ENCODE measurements around the gene ACADS.

ACADS gene

DNA sequence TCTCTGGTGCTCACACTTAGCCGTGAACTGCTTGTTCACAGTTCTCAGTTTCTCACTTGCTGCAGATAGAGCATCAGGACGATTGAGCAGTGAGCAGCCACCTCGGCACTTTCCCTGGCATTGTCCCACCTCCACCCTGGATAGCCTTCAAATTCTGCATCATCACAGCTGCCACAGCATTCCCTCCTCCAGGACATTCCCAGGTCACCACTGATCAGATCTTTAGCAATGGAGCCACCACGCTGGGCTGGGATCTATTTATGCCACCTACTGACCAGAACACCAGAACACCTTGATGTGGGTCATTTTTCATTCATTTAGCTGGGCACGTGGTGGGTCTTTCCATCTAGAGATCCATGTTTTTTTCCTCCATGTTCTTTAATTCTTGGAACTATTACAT is 23.6 kb downstream of the ACADS start:
- no peak for TF ChIP-seq ZNF274 (IDR thresholded peaks at IDR 0.05; ENCODE audit: low read depth, low read length)
- no peak overlapping the region for H3K4me3 ChIP-seq (ENCODE audit: low read length)

DNA sequence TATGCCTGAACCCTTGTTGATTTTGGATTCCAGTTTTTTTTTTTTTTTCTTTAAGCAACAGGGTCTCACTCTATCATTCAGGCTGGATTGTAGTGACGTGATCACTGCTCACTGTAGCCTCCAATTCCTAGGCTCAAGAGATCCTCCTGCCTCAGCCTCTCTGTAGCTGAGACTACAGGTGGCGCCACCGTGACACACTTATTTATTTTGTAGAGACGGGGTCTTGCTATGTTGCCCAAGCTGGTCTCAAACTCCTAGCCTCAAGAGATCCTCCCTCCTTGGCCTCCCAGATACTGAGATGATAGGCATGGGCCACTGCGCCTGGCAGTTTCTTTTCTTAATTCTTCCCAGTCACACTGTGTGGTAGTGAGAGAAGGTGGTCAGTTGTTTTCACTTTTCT is 25.2 kb downstream of the ACADS start:
- no peak for TF ChIP-seq ZNF274 (IDR thresholded peaks at IDR 0.05; ENCODE audit: low read depth, low read length)
- H3K4me3 ChIP-seq (ENCODE audit: low read length): no peak overlapping the region

DNA sequence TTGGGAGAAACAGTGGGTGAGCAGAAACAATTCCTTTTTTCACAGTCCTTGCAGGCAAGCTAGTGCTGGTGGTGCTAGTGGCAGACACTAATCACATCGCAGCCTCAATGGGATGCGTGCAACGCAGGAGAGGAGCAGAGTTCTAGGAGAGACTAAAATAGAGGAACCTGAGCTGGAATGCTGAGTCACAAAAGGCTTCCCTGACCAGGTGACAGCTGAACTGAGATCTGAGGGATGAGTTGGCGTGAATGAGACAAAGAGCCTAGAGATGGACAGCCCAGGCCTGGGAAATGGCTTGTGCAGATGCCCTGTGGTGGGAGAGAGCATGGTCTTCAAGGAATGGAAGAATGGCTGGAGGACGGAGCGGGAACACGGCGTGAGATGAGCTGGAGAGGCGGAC is 25.8 kb downstream of the ACADS start:
- TF ChIP-seq ZNF274 (IDR thresholded peaks at IDR 0.05; ENCODE audit: low read depth, low read length): no peak

GRCh38 chr12:120754792-120755191 is 29.2 kb downstream of the ACADS start:
- H3K4me3 ChIP-seq (ENCODE audit: low read length): no peak overlapping the region
- TF ChIP-seq ZNF274 (IDR thresholded peaks at IDR 0.05; ENCODE audit: low read depth, low read length): no peak

More for the DNA sequence above, 25.8 kb downstream of the ACADS start:
- H3K4me3 ChIP-seq (ENCODE audit: low read length): no peak overlapping the region

- no peak overlapping the region for H3K4me3 ChIP-seq (ENCODE audit: low read length)
- no peak for TF ChIP-seq ZNF274 (IDR thresholded peaks at IDR 0.05; ENCODE audit: low read depth, low read length)
These were observed 29.6 kb downstream of the ACADS start for GRCh38 chr12:120755269-120755668.

DNA sequence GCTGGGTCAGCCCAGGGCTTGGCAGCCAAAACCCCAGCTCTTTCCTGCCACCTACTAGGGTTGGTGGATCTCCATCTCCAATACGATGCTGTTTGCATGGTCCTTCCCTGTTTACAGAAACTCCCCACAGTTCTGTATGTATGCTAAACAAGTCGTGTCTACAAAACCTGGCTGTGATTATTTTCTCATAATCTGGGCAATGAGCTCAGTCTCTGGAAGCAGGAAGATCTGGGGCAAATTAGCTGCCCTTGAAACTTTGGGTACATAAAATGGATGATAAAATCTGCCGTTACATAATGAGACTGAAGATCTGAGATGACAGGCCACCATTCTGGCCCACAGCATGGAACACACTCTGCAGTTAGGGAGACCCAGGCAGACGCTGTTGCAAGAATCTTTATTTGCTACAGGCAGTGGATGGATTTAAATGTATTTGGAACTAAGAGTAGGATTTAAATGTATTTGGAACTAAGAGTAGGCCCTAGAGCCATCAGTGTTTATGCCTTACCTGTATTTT is 31.7 kb downstream of the ACADS start:
- no peak overlapping the region for H3K4me3 ChIP-seq (ENCODE audit: low read length)
- TF ChIP-seq ZNF274 (IDR thresholded peaks at IDR 0.05; ENCODE audit: low read depth, low read length): no peak

DNA sequence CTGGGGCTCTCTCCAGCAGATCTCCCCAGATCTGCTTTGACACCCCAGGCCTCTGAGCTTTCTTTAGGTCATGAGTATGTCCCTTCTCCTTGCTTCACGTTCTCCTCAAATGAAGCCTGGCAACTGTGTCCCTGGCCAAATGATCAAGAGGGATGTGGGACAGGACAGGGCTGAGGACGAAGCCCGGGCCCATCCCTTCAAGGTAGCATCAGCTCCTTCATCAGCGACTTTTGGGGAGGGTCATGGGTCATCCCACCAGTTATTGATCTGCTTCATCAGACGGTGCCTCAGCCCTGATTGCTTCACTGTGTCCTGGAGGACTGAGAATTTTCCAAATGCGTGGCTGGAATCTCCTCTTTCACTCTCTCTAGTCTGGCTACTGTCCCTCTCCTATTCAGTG is 32.3 kb downstream of the ACADS start:
- H3K4me3 ChIP-seq (ENCODE audit: low read length): no peak overlapping the region
- TF ChIP-seq ZNF274 (IDR thresholded peaks at IDR 0.05; ENCODE audit: low read depth, low read length): no peak

DNA sequence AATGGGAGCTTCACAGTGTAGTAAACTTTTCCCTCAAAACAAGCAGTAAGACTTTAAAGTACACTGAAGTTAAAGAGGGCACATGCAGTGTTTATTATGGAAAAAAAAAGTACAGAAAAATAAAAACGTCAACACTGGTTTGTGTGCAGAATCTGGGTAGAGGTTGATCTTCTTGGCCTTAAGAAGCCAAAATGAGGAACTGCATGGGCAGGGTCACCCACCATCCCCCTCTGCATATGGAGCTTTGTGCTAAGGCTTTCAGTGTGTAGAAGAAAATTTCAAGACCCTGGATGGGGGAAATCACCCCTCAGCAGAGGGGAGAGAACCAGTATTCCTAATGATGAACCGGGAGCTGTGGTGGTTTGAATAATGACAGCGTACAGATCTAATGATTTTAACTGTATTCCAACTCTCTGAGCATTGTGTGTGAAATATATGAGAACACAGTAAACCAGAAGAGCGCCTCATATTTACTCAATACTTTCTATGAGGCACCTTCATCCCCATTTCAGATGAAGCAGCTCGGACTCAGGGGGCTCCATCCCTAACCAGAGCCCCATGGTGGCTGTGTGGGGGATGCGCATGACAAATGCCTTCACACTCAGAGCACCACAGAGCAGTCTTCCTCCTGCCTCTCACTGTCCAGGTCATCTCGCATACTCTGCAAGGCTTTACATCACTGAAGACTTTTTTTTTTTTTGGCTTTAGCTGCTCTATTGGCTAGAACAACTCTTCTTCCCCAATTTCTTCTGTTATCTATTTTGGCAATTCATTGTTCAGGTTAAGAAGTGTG is 33.4 kb downstream of the ACADS start:
- no peak overlapping the region for H3K4me3 ChIP-seq (ENCODE audit: low read length)
- no peak for TF ChIP-seq ZNF274 (IDR thresholded peaks at IDR 0.05; ENCODE audit: low read depth, low read length)

DNA sequence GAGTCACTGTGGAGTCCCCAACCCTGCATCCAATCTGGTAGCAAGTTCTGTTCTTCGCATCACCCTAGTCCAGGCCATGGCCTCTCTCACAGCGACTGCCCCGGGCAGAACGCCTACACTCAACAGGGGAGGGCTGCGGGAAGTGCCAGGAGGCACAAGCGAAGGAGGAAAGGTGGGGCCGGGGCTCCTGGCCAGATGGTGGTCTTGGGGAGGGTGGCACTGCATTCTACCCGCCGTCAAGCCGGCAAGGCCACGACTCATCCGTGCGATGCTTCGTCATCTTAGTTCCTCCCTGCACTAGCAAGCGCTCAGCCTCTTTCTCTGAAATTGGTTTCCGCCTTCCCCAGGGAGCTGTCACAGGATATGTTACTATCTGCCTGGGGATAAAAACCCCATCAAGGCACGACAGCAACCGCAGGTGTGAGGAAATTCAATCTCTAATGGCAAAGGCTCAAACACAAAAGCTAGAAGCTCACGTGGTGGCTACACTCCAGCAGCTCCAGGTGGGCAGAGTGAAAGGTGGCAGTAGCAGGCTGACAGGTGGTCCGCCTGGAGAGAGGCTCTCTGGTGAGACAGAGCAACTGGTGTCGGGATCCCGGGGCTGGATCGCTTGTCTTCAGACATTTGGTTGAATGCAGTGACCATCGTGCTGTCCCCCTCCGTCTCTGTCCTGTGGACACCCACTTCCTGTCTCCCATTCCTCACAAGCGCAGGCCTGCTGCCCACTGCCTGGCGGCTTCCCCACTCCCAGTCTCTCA is 34.1 kb downstream of the ACADS start:
- no peak overlapping the region for H3K4me3 ChIP-seq (ENCODE audit: low read length)
- TF ChIP-seq ZNF274 (IDR thresholded peaks at IDR 0.05; ENCODE audit: low read depth, low read length): no peak

- no peak overlapping the region for H3K4me3 ChIP-seq (ENCODE audit: low read length)
- no peak for TF ChIP-seq ZNF274 (IDR thresholded peaks at IDR 0.05; ENCODE audit: low read depth, low read length)
These were observed 35.0 kb downstream of the ACADS start for GRCh38 chr12:120760349-120761254.

DNA sequence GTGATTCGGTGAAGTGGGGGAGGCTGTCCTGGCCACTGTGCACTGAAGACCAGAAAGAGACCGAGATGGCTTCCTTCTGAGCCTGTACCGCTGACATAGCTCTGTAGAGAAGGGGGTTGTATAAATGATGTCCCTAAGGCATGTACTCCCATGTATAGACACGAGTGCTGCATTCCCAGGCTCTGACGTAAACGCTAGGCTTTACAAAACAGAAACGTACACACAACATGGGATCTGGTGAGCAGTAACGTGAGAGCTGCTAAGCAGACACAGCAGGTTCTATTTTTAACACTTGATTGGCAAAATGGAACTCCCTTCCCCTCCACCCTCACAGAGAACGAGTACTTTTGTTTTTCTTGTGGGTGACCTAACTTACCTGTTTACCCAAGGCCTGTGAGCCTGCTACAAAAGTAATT is 35.9 kb downstream of the ACADS start:
- H3K4me3 ChIP-seq (ENCODE audit: low read length): no peak overlapping the region
- TF ChIP-seq ZNF274 (IDR thresholded peaks at IDR 0.05; ENCODE audit: low read depth, low read length): no peak

GRCh38 chr12:120762086-120762485 is 36.5 kb downstream of the ACADS start:
- H3K4me3 ChIP-seq (ENCODE audit: low read length): no peak overlapping the region
- TF ChIP-seq ZNF274 (IDR thresholded peaks at IDR 0.05; ENCODE audit: low read depth, low read length): no peak

DNA sequence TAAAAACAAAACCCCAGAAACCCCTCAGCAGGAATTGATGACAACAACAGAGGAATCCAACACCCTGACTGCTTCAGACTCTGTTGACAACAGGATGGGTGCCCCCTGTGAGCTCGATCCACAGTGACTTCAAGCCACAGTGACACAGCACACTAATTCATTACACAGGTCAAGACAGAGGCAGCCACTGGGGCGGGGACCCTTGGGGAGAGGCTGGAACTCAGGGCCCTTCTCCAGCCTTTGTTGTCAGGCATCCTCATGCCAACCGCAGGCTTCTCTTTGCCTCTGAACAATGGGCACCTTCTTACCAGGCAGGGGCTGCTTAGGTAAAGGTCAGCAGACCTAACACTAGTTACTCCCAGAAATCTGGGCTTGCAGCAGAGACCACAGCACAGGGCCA is 37.6 kb downstream of the ACADS start:
- no peak overlapping the region for H3K4me3 ChIP-seq (ENCODE audit: low read length)
- TF ChIP-seq ZNF274 (IDR thresholded peaks at IDR 0.05; ENCODE audit: low read depth, low read length): no peak

DNA sequence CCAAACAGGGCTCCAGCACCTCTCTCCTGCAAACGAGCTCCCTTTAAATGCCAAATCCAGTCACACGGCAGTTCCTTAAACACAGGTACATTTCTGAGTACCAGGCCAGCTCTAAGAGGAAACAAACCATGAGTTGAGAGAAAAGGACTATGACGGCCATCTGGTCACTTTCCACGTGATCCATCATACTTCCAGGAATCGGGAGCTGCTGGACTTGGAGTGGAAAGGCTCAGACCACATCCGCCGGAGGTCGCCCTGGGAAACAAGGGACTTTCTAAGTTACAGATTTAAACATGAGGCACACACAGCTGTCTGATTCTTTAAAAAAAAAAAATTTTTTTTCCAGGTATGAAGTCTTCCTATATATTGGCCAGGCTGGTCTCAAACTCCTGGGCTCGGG is 39.2 kb downstream of the ACADS start:
- H3K4me3 ChIP-seq (ENCODE audit: low read length): no peak overlapping the region
- TF ChIP-seq ZNF274 (IDR thresholded peaks at IDR 0.05; ENCODE audit: low read depth, low read length): no peak
